HepG2 (cell line): Measurements from ENCODE around the gene LYRM4. TPM values are rescaled to one million over a fixed set of nuclear protein-coding genes. Genes with fewer than 3 reads are reported as not detected.

ENCODE experiments used
- ARID2 ChIP-seq: sonication (generic); formaldehyde crosslinking; IDR thresholded peaks from 2 replicates; pipeline ENCODE4 v1.8.1; 2022; ENCODE audit warnings: mild to moderate bottlenecking, missing genetic modification reagents, borderline replicate concordance
- BRF2 ChIP-seq: sonication (generic); formaldehyde crosslinking; IDR thresholded peaks from 2 replicates; pipeline ENCODE4 v1.8.1; 2022; ENCODE audit warnings: mild to moderate bottlenecking, missing genetic modification reagents
- CREB3 ChIP-seq: sonication (generic); formaldehyde crosslinking; IDR thresholded peaks from 2 replicates; pipeline ENCODE4 v1.5.0; 2020; ENCODE audit warnings: missing genetic modification reagents
- DRAP1 ChIP-seq: IDR thresholded peaks from 2 replicates; pipeline ENCODE4 v1.6.1; 2016; ENCODE audit warnings: missing genetic modification reagents, missing compliant biosample characterization
- GMEB2 ChIP-seq: IDR thresholded peaks from 2 replicates; pipeline ENCODE4 v1.6.1; 2016; ENCODE audit warnings: missing biosample characterization, missing genetic modification reagents, low read depth
- HDAC1 ChIP-seq: sonication (generic); formaldehyde crosslinking; IDR thresholded peaks from 2 replicates; pipeline ENCODE4 v1.5.1; 2020; ENCODE audit warnings: mild to moderate bottlenecking, missing genetic modification reagents
- HNF1A ChIP-seq, 2 experiments: sonication (generic) in 1 of 2; formaldehyde crosslinking in 1 of 2; IDR thresholded peaks; 2 replicates each; pipeline versions ENCODE4 v1.4.0 to v1.6.1; 2016 to 2020; ENCODE audit warnings: borderline replicate concordance in 1 of 2, low read depth in 1 of 2, mild to moderate bottlenecking in 1 of 2, missing genetic modification reagents in 1 of 2
- KDM1A ChIP-seq: IDR thresholded peaks from 2 replicates; pipeline ENCODE4 v1.6.1; 2016; ENCODE audit warnings: missing compliant biosample characterization
- MBD4 ChIP-seq: IDR thresholded peaks from 2 replicates; pipeline ENCODE4 v1.6.1; 2012; ENCODE audit warnings: low read length, inconsistent platforms, borderline replicate concordance
- MYC ChIP-seq: sonication (generic); formaldehyde crosslinking; IDR thresholded peaks from 2 replicates; pipeline ENCODE4 v1.9.0; 2021; ENCODE audit warnings: missing genetic modification reagents, borderline replicate concordance
- NCOA2 ChIP-seq: sonication (generic); formaldehyde crosslinking; IDR thresholded peaks from 2 replicates; pipeline ENCODE4 v1.8.0; 2022; ENCODE audit warnings: inconsistent platforms
- PAX8 ChIP-seq: sonication (generic); formaldehyde crosslinking; IDR thresholded peaks from 2 replicates; pipeline ENCODE4 v1.8.0; 2022; ENCODE audit warnings: mild to moderate bottlenecking, missing genetic modification reagents, borderline replicate concordance
- SP4 ChIP-seq: sonication (generic); formaldehyde crosslinking; IDR thresholded peaks from 2 replicates; pipeline ENCODE4 v1.8.1; 2023; ENCODE audit warnings: mild to moderate bottlenecking, missing genetic modification reagents
- SRSF9 ChIP-seq: fragments of 200-400 bp; formaldehyde crosslinking; IDR thresholded peaks from 2 replicates; pipeline ENCODE4 v1.6.1; 2018; ENCODE audit warnings: borderline replicate concordance, mild to moderate bottlenecking, low read depth, low read length; ENCODE audit not compliant: insufficient read depth, poor library complexity, severe bottlenecking
- SUZ12 ChIP-seq: fragments of 150-350 bp; IDR thresholded peaks from 2 replicates; pipeline ENCODE4 v1.6.1; 2014; ENCODE audit warnings: low read depth, low read length
- TFDP2 ChIP-seq: sonication (generic); formaldehyde crosslinking; IDR thresholded peaks from 2 replicates; pipeline ENCODE4 v1.4.0; 2020; ENCODE audit warnings: missing genetic modification reagents
- TOE1 ChIP-seq: sonication (generic); formaldehyde crosslinking; IDR thresholded peaks from 2 replicates; pipeline ENCODE4 v1.4.0; 2020; ENCODE audit warnings: mild to moderate bottlenecking, missing genetic modification reagents
- XBP1 ChIP-seq: sonication (generic); formaldehyde crosslinking; IDR thresholded peaks from 2 replicates; pipeline ENCODE4 v1.5.0; 2020; ENCODE audit warnings: missing genetic modification reagents
- ZFP82 ChIP-seq: sonication (generic); formaldehyde crosslinking; IDR thresholded peaks from 2 replicates; pipeline ENCODE4 v1.5.1; 2020; ENCODE audit warnings: mild to moderate bottlenecking, missing genetic modification reagents, borderline replicate concordance
- ZMAT3 ChIP-seq: sonication (generic); formaldehyde crosslinking; conservative IDR thresholded peaks from 2 replicates; pipeline ENCODE4 v1.7.0; 2021; ENCODE audit warnings: missing genetic modification reagents
- ZNF44 ChIP-seq: sonication (generic); formaldehyde crosslinking; IDR thresholded peaks from 2 replicates; pipeline ENCODE4 v1.5.1; 2020; ENCODE audit warnings: mild to moderate bottlenecking, missing genetic modification reagents
- polyA plus RNA-seq, 8 experiments: library from polyadenylated mRNA; depleted of rRNA in 3 of 8; stranded (reverse) in 7 of 8; unstranded in 1 of 8; fragments of >200 nt; fragmentation: Illumina TruSeq in 4 of 8; extraction: Trizol in 4 of 8; gene quantifications; 2 replicates each; pipeline versions ENCODE4 v1.2.1 to v1.2.3, GENCODE V29; 2011 to 2016; ENCODE audit warnings: low read depth in 4 of 8, missing spikeins in 1 of 8, mixed read lengths in 1 of 8; ENCODE audit not compliant: insufficient read depth in 1 of 8
- total RNA-seq, 5 experiments: library from RNA; depleted of rRNA; stranded (reverse); fragments of >200 nt; fragmentation: Illumina TruSeq; extraction: Trizol; gene quantifications; 2 replicates each; pipeline ENCODE4 v1.2.3, GENCODE V29; 2016; ENCODE audit warnings: low read depth in 1 of 5

The LYRM4 gene
- total and polyA plus RNA-seq, 2 of the 13 experiments (the other 11 are each of a cell fraction or from before 2014, with no cell fraction given), result 64.6 to 67.5 TPM

GRCh38 chr6:5214570-5215052 is 46.1 kb downstream of the LYRM4 start (continued):
- TF ChIP-seq CREB3 (CRISPR knock-in tag) (no peak), SRSF9 (no peak), ZMAT3 (no peak), PAX8 (CRISPR knock-in tag) (no peak), KDM1A (CRISPR knock-in tag) (no peak), MBD4 (no peak), SP4 (no peak), NCOA2 (no peak), HDAC1 (CRISPR knock-in tag) (no peak), ARID2 (CRISPR knock-in tag) (no peak), MYC (CRISPR knock-in tag) (peak; percentile 44; the same call in 1 of the 2 replicates), ZFP82 (CRISPR knock-in tag) (no peak), XBP1 (CRISPR knock-in tag) (no peak), GMEB2 (CRISPR knock-in tag) (no peak), BRF2 (CRISPR knock-in tag) (no peak), TOE1 (no peak), SUZ12 (no peak), HNF1A (IDR thresholded peaks at IDR 0.05; ENCODE audit: low read depth) (no peak), HNF1A (CRISPR knock-in tag; IDR thresholded peaks at IDR 0.05; ENCODE audit: borderline replicate concordance) (no peak), TFDP2 (CRISPR knock-in tag) (no peak), DRAP1 (CRISPR knock-in tag) (0 out of 2 replicates have a peak, but pooled peaks have one; percentile 38), ZNF44 (CRISPR knock-in tag) (no peak)
